HepG2 (cell line): ENCODE results near the gene GPR85.

Experiments
- HMG20B ChIP-seq: conservative IDR thresholded peaks from 2 replicates; pipeline ENCODE4 v1.6.1; 2016; ENCODE audit warnings: missing genetic modification reagents, missing compliant biosample characterization
- JARID2 ChIP-seq: sonication (generic); formaldehyde crosslinking; IDR thresholded peaks from 2 replicates; pipeline ENCODE4 v1.8.1; 2023; ENCODE audit warnings: missing genetic modification reagents, inconsistent platforms; ENCODE audit not compliant: insufficient replicate concordance
- MAFK ChIP-seq, 2 experiments: IDR thresholded peaks in 1 of 2; conservative IDR thresholded peaks in 1 of 2; 2 replicates each; pipeline ENCODE4 v1.6.1; 2011; ENCODE audit warnings: improper control_type of control experiment in 2 of 2, low read length in 2 of 2
- NFYB ChIP-seq: sonication (generic); formaldehyde crosslinking; IDR thresholded peaks from 2 replicates; pipeline ENCODE4 v1.4.0; 2020; ENCODE audit warnings: missing genetic modification reagents
- POLR2AphosphoS5 ChIP-seq: IDR thresholded peaks from 2 replicates; pipeline ENCODE4 v1.6.1; 2012; ENCODE audit warnings: low read depth, low read length
- RBAK ChIP-seq: sonication (generic); formaldehyde crosslinking; IDR thresholded peaks from 2 replicates; pipeline ENCODE4 v1.5.1; 2020; ENCODE audit warnings: mild to moderate bottlenecking, missing genetic modification reagents
- YEATS4 ChIP-seq: sonication (generic); formaldehyde crosslinking; IDR thresholded peaks from 2 replicates; pipeline ENCODE4 v1.4.0; 2020; ENCODE audit warnings: missing genetic modification reagents, borderline replicate concordance
- ZFP36 ChIP-seq: fragments of 150-350 bp; IDR thresholded peaks from 2 replicates; pipeline ENCODE4 v1.6.1; 2018; ENCODE audit warnings: borderline replicate concordance, low read length, low read depth; ENCODE audit not compliant: partially characterized antibody
- ZNF121 ChIP-seq: sonication (generic); formaldehyde crosslinking; IDR thresholded peaks from 2 replicates; pipeline ENCODE4 v1.5.0; 2020; ENCODE audit warnings: mild to moderate bottlenecking, missing genetic modification reagents
- ZNF775 ChIP-seq: sonication (generic); formaldehyde crosslinking; IDR thresholded peaks from 2 replicates; pipeline ENCODE4 v1.4.0; 2020; ENCODE audit warnings: missing genetic modification reagents, mild to moderate bottlenecking, moderate library complexity, borderline replicate concordance
- ZSCAN25 ChIP-seq: sonication (generic); formaldehyde crosslinking; IDR thresholded peaks from 2 replicates; pipeline ENCODE4 v1.8.0; 2022; ENCODE audit warnings: mild to moderate bottlenecking, missing genetic modification reagents
- TF ChIP-seq, protein P1 (sequence below): IDR thresholded peaks from 2 replicates; pipeline ENCODE4 v1.6.1; 2018; ENCODE audit warnings: missing genetic modification reagents

- TF ChIP-seq MAFK (conservative IDR thresholded peaks at IDR 0.05 in 1 of 2, IDR thresholded peaks at IDR 0.05 in 1 of 2; ENCODE audit: low read length in 2 of 2) (no peak), RBAK (CRISPR knock-in tag) (no peak), ZFP36 (no peak), ZSCAN25 (CRISPR knock-in tag) (no peak), POLR2AphosphoS5 (no peak), YEATS4 (CRISPR knock-in tag) (no peak), ZNF775 (CRISPR knock-in tag) (no peak), JARID2 (CRISPR knock-in tag) (no peak), ZNF121 (CRISPR knock-in tag) (no peak), NFYB (no peak), HMG20B (CRISPR knock-in tag) (no peak)
- TF ChIP-seq, protein P1, sequence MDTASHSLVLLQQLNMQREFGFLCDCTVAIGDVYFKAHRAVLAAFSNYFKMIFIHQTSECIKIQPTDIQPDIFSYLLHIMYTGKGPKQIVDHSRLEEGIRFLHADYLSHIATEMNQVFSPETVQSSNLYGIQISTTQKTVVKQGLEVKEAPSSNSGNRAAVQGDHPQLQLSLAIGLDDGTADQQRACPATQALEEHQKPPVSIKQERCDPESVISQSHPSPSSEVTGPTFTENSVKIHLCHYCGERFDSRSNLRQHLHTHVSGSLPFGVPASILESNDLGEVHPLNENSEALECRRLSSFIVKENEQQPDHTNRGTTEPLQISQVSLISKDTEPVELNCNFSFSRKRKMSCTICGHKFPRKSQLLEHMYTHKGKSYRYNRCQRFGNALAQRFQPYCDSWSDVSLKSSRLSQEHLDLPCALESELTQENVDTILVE (CRISPR knock-in tag): no peak
Observed at GRCh38 chr7:113134025-113134424, 47.4 kb upstream of the GPR85 start.
